Stimulated activated naive CD8-positive, alpha-beta T cell treated with anti-CD3 and anti-CD28 coated beads, Interleukin-15, Interleukin-2, amounts not matched to agents 100 ng/mL and 50 ng/mL, for 24 hours (primary cell): ENCODE results near the gene SLC2A5.
A peak's percentile ranks its signal among the peaks of the same experiment; 100 is the strongest.

Source experiments
- H3K27ac Mint-ChIP-seq: one replicate; pipeline ENCODE4 v1.8.0; 2021; ENCODE audit warnings: mild to moderate bottlenecking, mixed read lengths
- H3K27me3 Mint-ChIP-seq: one replicate; pipeline ENCODE4 v1.8.0; 2021; ENCODE audit warnings: mixed read lengths
- H3K36me3 Mint-ChIP-seq: one replicate; pipeline ENCODE4 v1.8.0; 2021; ENCODE audit warnings: low read depth, mixed read lengths
- H3K4me1 Mint-ChIP-seq: one replicate; pipeline ENCODE4 v1.8.0; 2021; ENCODE audit warnings: low read depth, mixed read lengths
- H3K4me3 Mint-ChIP-seq: one replicate; pipeline ENCODE4 v1.8.0; 2021; ENCODE audit warnings: mild to moderate bottlenecking, mixed read lengths
- H3K9me3 Mint-ChIP-seq: one replicate; pipeline ENCODE4 v1.8.0; 2021; ENCODE audit warnings: mixed read lengths

SLC2A5 gene

GRCh38 chr1:9080705-9081291 lies 11.4 kb upstream of the SLC2A5 start:
- H3K36me3 Mint-ChIP-seq = no peaks in the 10 kb centered on the region
- H3K4me1 Mint-ChIP-seq = peaks cover 41% of the 10 kb centered on the region
- H3K4me3 Mint-ChIP-seq = no peak overlapping the region
- no peaks in the 10 kb centered on the region for H3K9me3 Mint-ChIP-seq
- H3K27ac Mint-ChIP-seq = no peak overlapping the region
- H3K27me3 Mint-ChIP-seq = peaks cover 17% of the 10 kb centered on the region

DNA sequence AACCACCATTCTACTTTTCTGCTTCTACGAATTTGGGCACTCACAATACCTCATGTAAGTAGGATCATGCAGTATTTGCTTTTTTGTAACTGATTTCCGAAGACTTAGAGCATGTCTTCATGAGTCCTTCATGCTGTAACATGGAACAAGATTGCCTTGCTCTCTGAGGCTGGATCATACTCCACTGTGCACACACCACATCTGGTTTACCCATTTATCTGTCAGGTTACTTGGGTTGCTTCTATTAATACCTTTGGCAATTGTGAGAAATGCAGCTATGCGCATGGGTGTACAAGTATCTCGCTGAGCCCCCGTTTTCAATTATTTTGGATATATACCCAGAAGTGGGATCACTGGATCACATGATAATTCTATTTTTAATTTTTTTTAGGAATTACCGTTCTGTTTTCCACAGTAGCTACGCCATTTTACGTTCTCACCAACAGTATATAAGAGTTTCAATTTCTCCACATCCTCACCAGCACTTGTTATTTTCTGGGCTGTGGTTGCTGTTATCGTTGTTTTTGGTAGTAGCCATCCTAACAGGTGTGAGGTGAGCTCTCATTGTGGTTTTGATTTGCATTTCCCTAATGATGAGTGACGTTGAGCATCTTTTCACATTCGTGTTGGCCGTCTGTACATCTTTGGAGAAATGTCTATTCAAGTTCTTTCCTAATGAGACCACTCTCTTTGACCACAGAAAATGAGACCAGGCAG lies 10.7 kb upstream of the SLC2A5 start:
- Mint-ChIP-seq H3K27me3 (peaks cover 17% of the 10 kb centered on the region), H3K4me1 (peaks cover 45% of the 10 kb centered on the region), H3K9me3 (no peaks in the 10 kb centered on the region), H3K27ac (no peak overlapping the region), H3K4me3 (no peak overlapping the region), H3K36me3 (no peaks in the 10 kb centered on the region)

DNA sequence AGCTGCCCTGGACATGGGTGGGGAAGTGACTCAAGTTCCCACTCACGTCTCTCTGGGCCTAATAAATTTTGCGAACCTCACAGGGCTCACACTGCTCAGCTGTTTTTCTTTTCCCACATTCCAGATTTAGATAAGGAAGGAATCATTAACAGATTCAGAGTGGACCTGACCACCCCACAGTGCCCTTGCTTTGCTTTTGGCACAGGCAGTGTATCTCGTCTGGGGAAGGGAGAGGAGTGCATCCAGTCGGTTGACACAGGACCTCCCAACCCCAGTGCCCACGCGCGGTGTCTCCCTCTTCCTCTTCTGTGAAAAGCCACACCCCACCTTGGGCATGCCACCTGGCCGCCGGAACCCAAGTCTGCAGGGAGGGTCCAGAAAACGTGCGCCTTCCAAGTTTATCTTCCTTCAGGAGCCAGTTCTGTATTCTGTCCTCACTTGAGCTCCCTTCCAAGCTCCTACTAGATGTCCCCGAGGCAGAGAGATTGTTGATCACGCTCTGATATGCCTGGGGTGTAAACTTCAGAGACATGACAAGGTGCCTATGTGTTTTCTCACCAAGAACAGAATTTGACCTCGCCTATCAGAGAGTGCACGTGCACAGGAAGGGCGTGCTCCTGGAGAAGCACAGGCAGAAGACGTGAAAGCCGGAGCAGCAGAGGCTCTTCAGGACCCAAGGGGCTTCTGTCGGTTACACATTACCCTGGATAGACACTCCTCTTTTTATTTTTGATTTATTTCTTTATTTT lies 9.5 kb upstream of the SLC2A5 start:
- H3K4me1 Mint-ChIP-seq = peaks cover 57% of the 10 kb centered on the region
- peaks cover 22% of the 10 kb centered on the region for H3K27me3 Mint-ChIP-seq
- H3K27ac Mint-ChIP-seq = no peak overlapping the region
- no peaks in the 10 kb centered on the region for H3K36me3 Mint-ChIP-seq
- H3K4me3 Mint-ChIP-seq = no peak overlapping the region
- H3K9me3 Mint-ChIP-seq = no peaks in the 10 kb centered on the region

- Mint-ChIP-seq H3K9me3 (no peaks in the 10 kb centered on the region), H3K27ac (no peak overlapping the region), H3K4me1 (peaks cover 55% of the 10 kb centered on the region)
These were observed 8.7 kb upstream of the SLC2A5 start for GRCh38 chr1:9078015-9078751.

DNA sequence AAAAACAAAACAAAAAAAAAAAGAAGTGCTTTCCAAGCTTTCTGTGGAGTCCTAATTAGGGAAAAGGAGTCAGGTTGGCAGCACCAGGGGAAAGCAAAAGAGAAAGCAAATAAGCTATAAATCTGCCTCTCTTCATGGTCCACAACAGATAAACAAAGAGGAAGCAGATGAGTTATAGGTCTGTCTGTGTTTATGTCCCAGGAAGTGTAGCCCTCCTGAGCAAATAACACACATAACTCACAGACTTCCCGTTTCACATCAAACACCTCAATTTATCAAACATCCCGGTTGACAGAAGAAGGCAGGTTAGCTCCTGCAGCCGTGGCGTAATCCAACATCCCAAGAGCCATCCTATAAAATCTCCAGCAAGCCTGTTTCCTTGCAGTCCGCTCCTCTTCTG lies 5.6 kb upstream of the SLC2A5 start:
- Mint-ChIP-seq H3K9me3 (no peaks in the 10 kb centered on the region), H3K4me3 (peak overlapping the region; percentile 51), H3K27ac (no peak overlapping the region), H3K4me1 (peaks cover 43% of the 10 kb centered on the region), H3K27me3 (peaks cover 20% of the 10 kb centered on the region), H3K36me3 (no peaks in the 10 kb centered on the region)

More at GRCh38 chr1:9078015-9078751, 8.7 kb upstream of the SLC2A5 start:
- Mint-ChIP-seq H3K4me3 (no peak overlapping the region), H3K36me3 (no peaks in the 10 kb centered on the region), H3K27me3 (peaks cover 23% of the 10 kb centered on the region)

DNA sequence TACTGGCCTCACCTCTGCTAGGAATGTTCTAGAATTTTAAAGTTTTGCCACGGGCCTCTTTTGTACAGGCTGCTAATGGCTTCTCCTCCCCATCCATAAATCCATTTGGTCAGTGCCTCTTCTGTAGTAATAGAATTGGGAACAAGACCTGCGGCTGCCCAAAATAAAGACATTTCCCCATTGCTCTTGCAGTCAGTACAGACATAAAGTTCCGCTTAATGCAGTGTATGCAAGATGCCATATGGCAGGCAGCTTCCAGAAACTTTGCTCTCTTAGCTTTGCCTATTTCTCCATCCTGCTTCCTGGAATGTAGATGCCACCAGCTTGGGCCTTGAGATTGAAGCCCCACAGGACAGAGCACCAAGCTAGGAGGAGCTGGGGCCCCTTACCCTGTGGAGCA lies 3.7 kb upstream of the SLC2A5 start:
- Mint-ChIP-seq H3K4me1 (peaks cover 39% of the 10 kb centered on the region), H3K9me3 (no peaks in the 10 kb centered on the region), H3K4me3 (no peak overlapping the region), H3K27ac (no peak overlapping the region), H3K36me3 (no peaks in the 10 kb centered on the region), H3K27me3 (peaks cover 5% of the 10 kb centered on the region)

DNA sequence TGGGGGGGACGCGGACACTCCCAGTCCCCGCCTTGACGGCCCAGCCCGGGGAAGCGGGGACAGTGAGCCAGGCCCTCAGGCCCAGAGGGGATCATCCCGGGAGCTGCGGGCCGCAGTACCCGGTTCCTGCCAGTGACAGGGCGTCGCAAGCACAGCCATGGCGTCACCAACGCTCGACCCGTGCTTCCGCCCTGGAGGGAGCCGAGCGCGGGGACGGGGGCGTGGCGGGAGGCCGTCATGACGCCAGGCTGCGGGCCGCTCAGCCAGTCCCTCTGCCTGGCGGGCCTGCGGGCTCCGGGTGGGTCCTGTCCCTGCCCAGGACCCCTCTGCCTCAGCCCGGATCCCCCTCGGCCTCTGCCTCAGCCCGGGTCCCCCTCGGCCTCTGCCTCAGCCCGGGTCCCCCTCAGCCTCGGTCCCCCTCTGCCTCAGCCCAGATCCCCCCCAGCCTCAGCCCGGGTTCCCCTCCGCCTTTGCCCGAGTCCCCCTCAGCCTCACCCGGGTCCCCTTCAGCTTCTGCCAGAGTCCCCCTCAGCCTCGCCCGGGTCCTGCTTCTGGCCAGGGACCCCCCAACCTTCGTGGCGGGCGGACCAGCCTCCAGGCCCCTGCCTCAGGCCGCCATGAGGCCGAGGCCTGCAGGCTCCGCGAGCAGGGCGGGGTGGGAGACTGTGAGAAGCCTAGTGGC lies 2.3 kb upstream of the SLC2A5 start:
- Mint-ChIP-seq H3K27me3 (peaks cover 5% of the 10 kb centered on the region), H3K9me3 (no peaks in the 10 kb centered on the region), H3K4me3 (no peak overlapping the region), H3K4me1 (peaks cover 34% of the 10 kb centered on the region), H3K27ac (no peak overlapping the region), H3K36me3 (no peaks in the 10 kb centered on the region)

DNA sequence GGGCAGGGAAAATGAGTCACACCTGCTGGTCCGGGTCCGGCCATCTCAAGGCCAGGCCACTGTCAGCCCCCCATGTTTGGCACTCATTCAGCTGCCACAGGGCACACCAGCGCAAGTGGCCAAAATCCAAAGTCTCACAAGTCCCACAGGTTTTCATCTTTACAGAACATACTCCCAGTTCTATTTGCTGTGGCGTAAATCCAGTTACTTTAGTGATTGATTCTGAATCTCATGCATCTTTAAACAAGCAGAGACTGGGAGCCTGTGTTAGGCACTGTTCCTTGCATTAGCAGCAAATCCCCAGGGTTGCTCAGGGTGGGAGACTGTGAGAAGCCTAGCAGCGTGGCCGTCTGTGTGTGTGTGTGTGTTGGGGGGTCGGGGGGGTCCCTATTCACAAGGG lies 1.1 kb upstream of the SLC2A5 start:
- Mint-ChIP-seq H3K36me3 (no peaks in the 10 kb centered on the region), H3K27me3 (peaks cover 5% of the 10 kb centered on the region), H3K9me3 (no peaks in the 10 kb centered on the region), H3K27ac (no peak overlapping the region), H3K4me3 (no peak overlapping the region), H3K4me1 (peaks cover 26% of the 10 kb centered on the region)

DNA sequence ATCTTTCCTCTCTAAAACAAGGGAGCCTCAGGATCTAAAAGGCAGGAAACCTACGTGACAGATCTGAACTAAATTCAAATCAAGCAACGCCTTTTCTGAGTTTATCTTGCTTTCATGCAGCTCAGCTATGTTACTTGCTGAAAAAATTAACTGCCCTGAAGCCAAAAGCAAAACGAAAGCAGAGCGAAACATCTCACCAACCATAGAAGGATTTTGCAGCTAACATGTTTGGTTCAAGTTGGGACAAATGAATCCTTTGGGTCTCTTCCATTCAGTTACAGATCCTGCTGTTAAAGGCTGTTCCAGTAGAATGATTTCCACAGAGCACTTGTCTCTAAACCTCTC lies 482 bp downstream of the SLC2A5 start:
- H3K4me1 Mint-ChIP-seq = peaks cover 11% of the 10 kb centered on the region
- H3K4me3 Mint-ChIP-seq = peak overlapping the region; percentile 52
- H3K27me3 Mint-ChIP-seq = peaks cover under 1% of the 10 kb centered on the region
- no peaks in the 10 kb centered on the region for H3K9me3 Mint-ChIP-seq
- no peak overlapping the region for H3K27ac Mint-ChIP-seq
- H3K36me3 Mint-ChIP-seq = no peaks in the 10 kb centered on the region

DNA sequence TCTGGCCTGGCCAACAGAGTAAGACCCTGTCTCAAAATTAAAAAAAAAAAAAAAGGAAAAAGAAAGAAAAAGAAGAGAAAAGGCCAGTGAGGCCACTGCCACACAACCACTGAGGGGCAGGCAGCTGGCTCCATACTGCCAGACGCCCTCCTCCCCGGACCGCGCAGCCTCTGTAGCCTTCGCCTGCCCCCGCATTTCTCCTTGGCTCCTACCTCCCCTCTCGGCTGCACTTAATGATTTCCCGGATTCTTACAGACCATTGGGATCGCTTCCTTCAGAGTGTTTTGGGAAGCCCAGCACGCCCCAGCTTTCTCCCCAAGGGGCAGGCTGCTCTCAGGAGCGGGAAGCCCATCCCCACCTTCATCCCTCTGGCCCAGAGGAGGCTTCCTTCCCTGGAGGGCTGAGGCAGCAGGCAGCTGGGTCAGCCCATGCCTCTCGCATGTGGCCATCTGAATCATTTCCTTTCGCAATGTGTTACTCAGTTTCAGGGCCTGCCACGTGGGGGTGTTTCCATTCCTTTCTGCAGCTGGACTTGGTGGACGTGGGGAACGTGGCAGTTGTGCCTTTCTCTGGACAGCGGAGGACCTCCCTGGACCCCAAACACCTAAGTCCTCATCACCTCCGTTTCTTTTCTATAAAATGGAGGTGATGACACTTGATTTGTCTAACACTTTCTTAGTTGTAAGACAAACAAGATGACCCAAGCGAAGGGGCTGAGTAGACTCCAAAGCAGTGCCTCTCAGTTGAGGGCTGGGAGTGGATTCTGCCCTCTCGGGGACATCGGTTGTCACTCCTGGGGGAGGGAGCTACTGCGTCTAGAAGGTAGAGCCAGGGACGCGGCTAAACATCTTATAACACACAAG lies 2.3 kb downstream of the SLC2A5 start:
- Mint-ChIP-seq H3K27ac (no peak overlapping the region), H3K4me3 (no peak overlapping the region), H3K4me1 (peaks cover 11% of the 10 kb centered on the region), H3K9me3 (no peaks in the 10 kb centered on the region), H3K27me3 (no peaks in the 10 kb centered on the region), H3K36me3 (no peaks in the 10 kb centered on the region)

- Mint-ChIP-seq H3K4me1 (peaks cover 11% of the 10 kb centered on the region), H3K9me3 (no peaks in the 10 kb centered on the region), H3K27me3 (no peaks in the 10 kb centered on the region), H3K36me3 (no peaks in the 10 kb centered on the region), H3K27ac (no peak overlapping the region), H3K4me3 (no peak overlapping the region)
These were observed 4.2 kb downstream of the SLC2A5 start for GRCh38 chr1:9065213-9065751.

GRCh38 chr1:9062846-9063245 lies 6.6 kb downstream of the SLC2A5 start:
- Mint-ChIP-seq H3K27ac (no peak overlapping the region), H3K9me3 (no peaks in the 10 kb centered on the region), H3K4me1 (no peaks in the 10 kb centered on the region), H3K4me3 (no peak overlapping the region), H3K27me3 (no peaks in the 10 kb centered on the region), H3K36me3 (no peaks in the 10 kb centered on the region)

GRCh38 chr1:9062021-9062471 lies 7.4 kb downstream of the SLC2A5 start:
- Mint-ChIP-seq H3K4me1 (no peaks in the 10 kb centered on the region), H3K36me3 (no peaks in the 10 kb centered on the region), H3K27me3 (no peaks in the 10 kb centered on the region), H3K9me3 (no peaks in the 10 kb centered on the region), H3K4me3 (no peak overlapping the region), H3K27ac (no peak overlapping the region)
